ENCODE results near the gene AAGAB.

AAGAB gene

DNA sequence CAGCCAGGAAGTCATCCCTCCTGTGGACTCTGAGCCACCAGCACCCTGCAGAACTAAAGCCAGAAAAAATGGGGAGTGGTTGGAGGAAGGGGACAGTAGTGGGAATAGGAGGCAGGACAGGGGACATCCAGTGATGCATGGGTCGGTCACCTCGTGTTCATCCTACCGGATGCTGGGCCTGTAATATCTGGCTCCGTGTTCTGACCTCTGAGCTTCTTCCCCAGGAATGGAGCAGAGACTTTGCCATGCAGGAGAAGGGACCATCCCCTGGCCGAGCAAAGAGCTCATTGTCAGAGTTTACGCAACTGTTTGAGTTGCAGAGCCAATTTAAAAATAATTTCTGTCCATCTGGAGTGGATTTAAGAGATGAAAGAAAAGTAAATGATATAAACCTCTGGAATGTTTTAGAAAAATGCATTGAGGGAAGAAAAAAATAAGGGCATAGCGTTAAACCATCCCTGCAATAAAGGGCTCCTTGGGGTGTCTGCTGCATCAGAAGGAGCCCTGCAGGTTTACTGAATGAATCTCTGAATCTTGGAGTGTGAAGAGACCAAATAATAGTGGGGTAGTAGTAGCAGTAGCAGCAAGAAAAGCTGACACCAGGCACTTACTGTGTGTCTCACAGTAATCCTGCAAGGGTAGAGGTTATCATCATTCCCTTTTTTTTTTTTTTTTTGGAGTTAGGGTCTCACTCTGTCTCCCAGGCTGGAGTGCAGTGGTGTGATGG lies 70.9 kb downstream of the AAGAB start:
- 84% methylated on average over 7 of the region's 7 CpGs for WGBS, 2 experiments
- Histone ChIP-seq H3K27ac (ENCODE audit: insufficient read depth, low read depth, low read length, poor library complexity, severe bottlenecking) (no peak overlapping the region), H3K27me3 (ENCODE audit: control insufficient read depth, insufficient read depth, low read length, poor library complexity, severe bottlenecking) (no peaks in the 10 kb centered on the region), H3K4me3 (ENCODE audit: insufficient read depth, low read depth, low read length) (no peak overlapping the region), H3K36me3 (ENCODE audit: control insufficient read depth, insufficient read depth, low read length) (peaks cover 11% of the 10 kb centered on the region), H3K9me3 (ENCODE audit: control insufficient read depth, low read length) (no peaks in the 10 kb centered on the region), H3K4me1 (ENCODE audit: control insufficient read depth, insufficient read depth, low read length) (no peaks in the 10 kb centered on the region)

DNA sequence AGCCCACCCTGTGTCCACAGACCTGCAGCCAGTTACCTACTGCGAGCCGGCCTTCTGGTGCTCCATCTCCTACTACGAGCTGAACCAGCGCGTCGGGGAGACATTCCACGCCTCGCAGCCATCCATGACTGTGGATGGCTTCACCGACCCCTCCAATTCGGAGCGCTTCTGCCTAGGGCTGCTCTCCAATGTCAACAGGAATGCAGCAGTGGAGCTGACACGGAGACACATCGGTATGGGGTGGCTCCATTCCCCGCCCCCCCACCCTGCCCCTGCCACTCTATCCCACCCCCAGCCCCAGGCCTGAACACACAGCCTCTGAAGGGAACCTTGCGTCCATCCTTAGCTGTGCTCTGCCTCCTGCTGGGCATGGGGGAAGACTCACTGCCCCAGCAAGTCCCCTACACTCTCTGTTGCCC lies 73.2 kb downstream of the AAGAB start:
- Histone ChIP-seq H3K27ac (ENCODE audit: insufficient read depth, low read depth, low read length, poor library complexity, severe bottlenecking) (no peak overlapping the region), H3K36me3 (ENCODE audit: control insufficient read depth, insufficient read depth, low read length) (peaks cover 2% of the 10 kb centered on the region), H3K4me3 (ENCODE audit: insufficient read depth, low read depth, low read length) (no peak overlapping the region), H3K9me3 (ENCODE audit: control insufficient read depth, low read length) (no peaks in the 10 kb centered on the region), H3K27me3 (ENCODE audit: control insufficient read depth, insufficient read depth, low read length, poor library complexity, severe bottlenecking) (no peaks in the 10 kb centered on the region), H3K4me1 (ENCODE audit: control insufficient read depth, insufficient read depth, low read length) (peaks cover 8% of the 10 kb centered on the region)
- 91 to 93% methylated on average over 14 to 15 of the region's 15 CpGs for WGBS, 2 experiments

DNA sequence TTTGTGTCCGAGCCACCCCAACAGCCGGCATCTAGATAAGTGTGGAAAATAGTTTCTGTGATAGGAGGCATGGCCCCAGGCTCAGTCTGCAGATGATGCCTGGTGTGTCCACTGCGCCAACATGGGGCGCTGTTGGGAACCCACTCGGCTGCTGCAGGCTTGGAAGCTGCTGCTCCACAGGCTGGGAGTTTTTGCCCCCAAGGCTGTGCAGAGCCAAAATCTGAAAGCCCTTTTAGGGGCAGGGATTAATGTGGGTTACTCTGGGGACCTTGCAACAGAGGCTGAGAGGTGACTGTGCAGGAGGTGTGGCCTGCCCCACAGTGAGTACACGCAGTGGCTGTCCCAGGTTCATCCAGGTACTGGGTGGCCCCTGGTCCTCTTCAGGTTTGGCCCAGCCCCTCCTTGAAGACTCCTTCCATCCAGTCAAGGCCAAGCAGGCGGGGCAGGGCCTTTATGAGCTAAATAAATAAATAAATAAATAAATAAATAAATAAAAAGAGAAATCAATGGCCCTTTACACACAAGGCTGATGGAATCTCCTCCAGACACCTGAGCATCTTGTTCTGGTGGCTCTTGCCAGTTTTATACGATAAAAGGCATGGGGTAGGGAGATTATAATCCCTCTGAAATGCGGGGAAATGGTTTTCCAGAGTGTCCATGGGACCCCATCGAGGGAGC lies 73.8 kb downstream of the AAGAB start:
- Histone ChIP-seq H3K9me3 (ENCODE audit: control insufficient read depth, low read length) (no peaks in the 10 kb centered on the region), H3K4me1 (ENCODE audit: control insufficient read depth, insufficient read depth, low read length) (peaks cover 13% of the 10 kb centered on the region), H3K4me3 (ENCODE audit: insufficient read depth, low read depth, low read length) (no peak overlapping the region), H3K27me3 (ENCODE audit: control insufficient read depth, insufficient read depth, low read length, poor library complexity, severe bottlenecking) (no peaks in the 10 kb centered on the region), H3K36me3 (ENCODE audit: control insufficient read depth, insufficient read depth, low read length) (no peaks in the 10 kb centered on the region), H3K27ac (ENCODE audit: insufficient read depth, low read depth, low read length, poor library complexity, severe bottlenecking) (no peak overlapping the region)
- 94 to 98% methylated on average over 9 of the region's 10 CpGs for WGBS, 2 experiments

DNA sequence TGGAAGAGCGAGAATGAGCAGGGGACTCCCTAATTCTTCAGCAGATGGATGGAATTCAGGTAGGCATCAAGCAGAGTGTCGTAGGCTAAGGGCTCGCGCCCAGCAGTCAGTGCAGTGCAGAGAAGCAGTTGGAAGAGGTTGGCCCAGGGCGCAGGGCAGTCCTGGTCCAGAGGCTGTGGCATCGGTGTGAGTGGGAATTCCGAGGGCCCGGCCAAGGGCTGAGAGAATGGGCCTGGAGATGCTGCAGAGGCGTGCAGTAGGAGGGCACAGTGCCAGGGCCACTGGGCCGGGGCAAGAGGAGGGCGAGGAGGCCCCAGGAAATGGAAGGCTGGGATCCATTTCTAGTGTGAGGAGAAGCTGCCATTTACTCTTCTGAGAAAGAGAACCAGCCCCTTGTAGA lies 74.4 kb downstream of the AAGAB start:
- H3K9me3 ChIP-seq (ENCODE audit: control insufficient read depth, low read length), result no peaks in the 10 kb centered on the region
- WGBS, 2 experiments, result 95 to 96% methylated on average over 11 of the region's 11 CpGs
- H3K27ac ChIP-seq (ENCODE audit: insufficient read depth, low read depth, low read length, poor library complexity, severe bottlenecking), result no peak overlapping the region
- no peaks in the 10 kb centered on the region for H3K27me3 ChIP-seq (ENCODE audit: control insufficient read depth, insufficient read depth, low read length, poor library complexity, severe bottlenecking)
- H3K36me3 ChIP-seq (ENCODE audit: control insufficient read depth, insufficient read depth, low read length), result no peaks in the 10 kb centered on the region
- H3K4me3 ChIP-seq (ENCODE audit: insufficient read depth, low read depth, low read length), result no peak overlapping the region
- peaks cover 17% of the 10 kb centered on the region for H3K4me1 ChIP-seq (ENCODE audit: control insufficient read depth, insufficient read depth, low read length)

DNA sequence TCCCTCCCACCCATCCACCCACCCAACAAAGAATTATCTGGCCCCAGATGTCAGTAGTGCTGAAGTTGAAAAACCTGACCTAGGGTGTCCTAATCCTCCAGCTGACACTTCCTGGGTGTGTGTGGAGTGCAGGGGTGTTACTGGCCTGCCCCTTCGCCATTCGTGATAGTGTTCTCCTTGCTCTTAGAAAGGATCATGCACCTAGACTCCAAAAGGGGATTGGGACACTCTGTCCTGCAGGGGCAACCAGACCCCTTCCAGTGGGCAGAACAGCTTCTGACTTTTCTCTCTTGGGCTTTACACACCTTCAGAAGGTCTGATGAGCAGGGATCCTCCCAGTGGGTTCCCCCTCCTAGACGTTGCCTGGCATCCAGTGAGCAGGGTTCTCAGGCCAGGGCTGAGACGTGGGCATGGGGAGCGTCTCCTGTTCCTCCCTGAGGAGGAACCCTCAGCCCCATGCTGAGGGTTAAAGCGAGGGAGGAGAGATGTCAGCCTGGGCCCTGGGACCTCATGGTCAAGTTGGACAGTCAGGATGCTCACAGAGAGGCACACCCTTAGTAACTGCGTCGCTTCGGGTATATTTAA lies 75.0 kb downstream of the AAGAB start:
- Histone ChIP-seq H3K4me1 (ENCODE audit: control insufficient read depth, insufficient read depth, low read length) (peaks cover 17% of the 10 kb centered on the region), H3K4me3 (ENCODE audit: insufficient read depth, low read depth, low read length) (no peak overlapping the region), H3K9me3 (ENCODE audit: control insufficient read depth, low read length) (no peaks in the 10 kb centered on the region), H3K27ac (ENCODE audit: insufficient read depth, low read depth, low read length, poor library complexity, severe bottlenecking) (no peak overlapping the region), H3K27me3 (ENCODE audit: control insufficient read depth, insufficient read depth, low read length, poor library complexity, severe bottlenecking) (no peaks in the 10 kb centered on the region), H3K36me3 (ENCODE audit: control insufficient read depth, insufficient read depth, low read length) (no peaks in the 10 kb centered on the region)
- 88 to 91% methylated on average over 9 of the region's 9 CpGs for WGBS, 2 experiments

DNA sequence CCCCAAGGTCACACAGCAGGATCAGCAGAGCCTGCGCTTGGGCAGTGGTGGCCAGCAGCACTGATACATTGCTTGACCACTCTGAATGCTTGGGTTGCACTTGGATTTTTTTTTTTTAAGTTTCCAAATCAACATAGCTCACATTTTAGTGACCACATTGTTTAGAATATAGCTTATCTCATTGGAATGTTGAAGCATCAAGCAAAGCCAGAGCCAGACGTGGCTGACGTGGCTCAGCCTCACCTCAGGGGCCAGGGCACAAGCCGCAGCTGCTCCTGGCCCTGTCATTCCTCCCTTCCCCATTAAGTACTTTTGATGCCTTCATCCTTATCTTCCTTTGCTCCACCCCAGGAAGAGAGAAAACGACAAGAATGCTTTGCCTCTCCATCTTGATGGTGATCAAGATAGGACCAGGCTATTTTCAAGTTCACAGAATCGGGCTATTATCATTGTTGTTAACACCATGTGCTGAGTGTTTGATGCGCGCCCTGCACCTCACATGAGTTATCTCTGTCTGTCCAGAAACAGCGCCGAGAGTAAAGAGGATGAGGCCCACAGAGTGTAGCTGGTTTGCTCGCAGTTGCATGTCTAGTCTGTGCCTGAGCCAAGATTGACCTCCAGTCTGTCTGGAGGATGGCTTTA lies 75.8 kb downstream of the AAGAB start:
- no peak overlapping the region for H3K4me3 ChIP-seq (ENCODE audit: insufficient read depth, low read depth, low read length)
- H3K9me3 ChIP-seq (ENCODE audit: control insufficient read depth, low read length), result no peaks in the 10 kb centered on the region
- no peaks in the 10 kb centered on the region for H3K36me3 ChIP-seq (ENCODE audit: control insufficient read depth, insufficient read depth, low read length)
- no peak overlapping the region for H3K27ac ChIP-seq (ENCODE audit: insufficient read depth, low read depth, low read length, poor library complexity, severe bottlenecking)
- H3K4me1 ChIP-seq (ENCODE audit: control insufficient read depth, insufficient read depth, low read length), result peaks cover 17% of the 10 kb centered on the region
- 95 to 96% methylated on average over 11 of the region's 11 CpGs for WGBS, 2 experiments
- H3K27me3 ChIP-seq (ENCODE audit: control insufficient read depth, insufficient read depth, low read length, poor library complexity, severe bottlenecking), result no peaks in the 10 kb centered on the region

DNA sequence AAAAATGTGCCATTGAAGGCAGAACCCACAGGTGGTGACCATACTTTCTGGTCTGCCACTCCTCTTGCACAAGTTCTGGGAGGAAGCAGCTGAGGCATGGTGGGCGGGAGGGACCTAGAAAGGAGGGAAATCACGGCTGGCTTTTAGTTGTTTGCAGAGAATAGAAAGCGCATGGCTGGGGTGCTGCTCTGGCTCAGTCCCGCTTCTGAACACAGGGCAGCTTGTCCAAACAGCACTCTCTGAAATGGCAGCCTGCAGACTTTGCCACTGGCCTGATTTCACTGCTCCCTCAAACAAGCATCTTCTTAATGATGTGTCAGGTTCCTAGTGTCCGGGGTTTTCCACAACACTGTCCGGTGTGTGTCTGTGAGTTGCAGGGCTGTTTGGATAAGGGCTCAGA lies 76.7 kb downstream of the AAGAB start:
- Histone ChIP-seq H3K27ac (ENCODE audit: insufficient read depth, low read depth, low read length, poor library complexity, severe bottlenecking) (no peak overlapping the region), H3K4me1 (ENCODE audit: control insufficient read depth, insufficient read depth, low read length) (peaks cover 17% of the 10 kb centered on the region), H3K36me3 (ENCODE audit: control insufficient read depth, insufficient read depth, low read length) (no peaks in the 10 kb centered on the region), H3K9me3 (ENCODE audit: control insufficient read depth, low read length) (no peaks in the 10 kb centered on the region), H3K4me3 (ENCODE audit: insufficient read depth, low read depth, low read length) (no peak overlapping the region), H3K27me3 (ENCODE audit: control insufficient read depth, insufficient read depth, low read length, poor library complexity, severe bottlenecking) (no peaks in the 10 kb centered on the region)
- WGBS, 2 experiments, result 90% methylated on average over 6 of the region's 6 CpGs

DNA sequence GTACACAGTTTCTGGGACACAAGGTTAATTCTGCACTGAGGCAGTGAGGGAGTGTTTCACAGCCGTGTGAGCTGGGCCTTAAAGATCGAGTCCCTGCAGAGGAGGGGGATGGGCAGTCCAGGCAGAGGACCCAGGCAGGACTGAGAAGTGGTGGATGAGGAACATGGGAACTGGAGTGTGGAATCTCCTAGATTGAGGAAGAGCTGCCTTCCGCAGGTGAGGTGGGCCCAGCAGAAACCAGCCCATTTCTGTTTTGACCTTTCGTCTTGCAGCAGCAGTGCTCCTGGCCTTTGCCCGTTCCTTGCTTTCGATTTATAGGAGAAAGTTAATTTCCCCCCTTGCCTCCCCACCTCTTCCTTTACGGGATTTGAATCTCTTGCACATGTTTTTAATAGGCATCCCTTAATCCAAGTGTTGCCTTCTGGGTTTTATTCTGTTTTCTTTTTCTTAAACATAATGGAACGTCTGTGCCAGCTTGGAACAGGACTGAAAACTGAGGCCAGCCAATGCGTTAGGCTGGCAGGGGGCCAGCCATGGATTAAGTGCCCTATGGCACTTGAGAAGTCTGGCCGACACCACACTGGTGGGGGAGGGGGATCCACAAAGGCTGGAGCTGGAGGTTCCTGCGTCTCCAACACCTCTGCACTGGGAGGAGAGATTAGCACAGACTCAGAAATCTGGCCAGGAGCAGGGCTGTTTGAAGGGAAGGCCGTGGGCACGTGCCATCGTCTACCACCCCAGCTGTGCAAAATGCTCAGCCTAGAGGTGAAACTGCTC lies 78.1 kb downstream of the AAGAB start:
- Histone ChIP-seq H3K27ac (ENCODE audit: insufficient read depth, low read depth, low read length, poor library complexity, severe bottlenecking) (no peak overlapping the region), H3K27me3 (ENCODE audit: control insufficient read depth, insufficient read depth, low read length, poor library complexity, severe bottlenecking) (no peaks in the 10 kb centered on the region), H3K4me1 (ENCODE audit: control insufficient read depth, insufficient read depth, low read length) (peaks cover 17% of the 10 kb centered on the region), H3K36me3 (ENCODE audit: control insufficient read depth, insufficient read depth, low read length) (no peaks in the 10 kb centered on the region), H3K9me3 (ENCODE audit: control insufficient read depth, low read length) (no peaks in the 10 kb centered on the region), H3K4me3 (ENCODE audit: insufficient read depth, low read depth, low read length) (no peak overlapping the region)
- 72 to 79% methylated on average over 14 of the region's 14 CpGs for WGBS, 2 experiments

DNA sequence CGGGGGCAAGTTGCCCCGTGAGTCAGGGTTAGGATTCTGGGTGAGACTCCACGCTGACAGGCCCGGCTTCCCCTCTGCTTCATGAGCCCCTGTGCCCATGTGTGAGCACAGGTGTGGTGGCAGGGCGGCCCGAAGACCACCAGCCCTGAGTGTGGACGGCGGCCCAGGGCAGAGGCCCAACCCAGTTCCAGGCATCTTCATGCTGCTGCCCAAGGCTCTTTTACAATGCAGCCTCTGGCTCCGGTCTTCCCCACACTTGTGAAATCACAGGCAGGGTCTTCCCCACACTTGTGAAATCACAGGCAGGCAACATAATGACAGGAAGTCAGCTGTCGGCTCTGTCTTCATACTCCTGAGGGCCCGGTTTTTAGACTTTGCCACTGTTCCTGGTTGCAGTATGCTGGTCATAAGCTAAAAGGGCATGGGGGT lies 78.8 kb downstream of the AAGAB start:
- Histone ChIP-seq H3K9me3 (ENCODE audit: control insufficient read depth, low read length) (no peaks in the 10 kb centered on the region), H3K27me3 (ENCODE audit: control insufficient read depth, insufficient read depth, low read length, poor library complexity, severe bottlenecking) (no peaks in the 10 kb centered on the region), H3K27ac (ENCODE audit: insufficient read depth, low read depth, low read length, poor library complexity, severe bottlenecking) (no peak overlapping the region), H3K4me3 (ENCODE audit: insufficient read depth, low read depth, low read length) (no peak overlapping the region), H3K4me1 (ENCODE audit: control insufficient read depth, insufficient read depth, low read length) (peaks cover 17% of the 10 kb centered on the region), H3K36me3 (ENCODE audit: control insufficient read depth, insufficient read depth, low read length) (peaks cover 6% of the 10 kb centered on the region)
- WGBS, 2 experiments, result 91 to 93% methylated on average over 11 of the region's 11 CpGs
